Mucosa of descending colon (tissue), 3 donors: Measurements from ENCODE around the gene SWSAP1. TPM values are rescaled to one million over a fixed set of nuclear protein-coding genes. Genes with fewer than 3 reads are reported as not detected.

Source experiments
- ATAC-seq: fragments of 200-7000 bp; cut with Tn5 transposase; one replicate; pipeline ENCODE4 v1.9.1; 2020; ENCODE audit warnings: mild to moderate bottlenecking, moderate library complexity
- DNase-seq, 3 donors: peaks; one replicate each; pipeline ENCODE4 v3.0.0-alpha.2; 2020
- H3K36me3 ChIP-seq: fragments of 200-600 bp; one replicate; pipeline ENCODE4 v1.8.0; 2021; ENCODE audit warnings: low read depth, mild to moderate bottlenecking
- H3K4me1 ChIP-seq: fragments of 200-600 bp; one replicate; pipeline ENCODE4 v1.8.0; 2021; ENCODE audit warnings: low read depth, mild to moderate bottlenecking
- H3K4me3 ChIP-seq: fragments of 200-600 bp; one replicate; pipeline ENCODE4 v1.8.0; 2021; ENCODE audit warnings: mild to moderate bottlenecking
- H3K9me3 ChIP-seq: fragments of 200-600 bp; one replicate; pipeline ENCODE4 v1.8.0; 2021; ENCODE audit warnings: mild to moderate bottlenecking
- intact Hi-C, 2 donors: fragments of 100-400 bp; cut with DNase I in 1 of 2; cut with micrococcal nuclease in 1 of 2; formaldehyde crosslinking; loops; one replicate each; pipeline versions ENCODE4 v1.11.0 to v1.11.1; 2022; cut with DNase I, micrococcal nuclease
- total RNA-seq, 3 donors: library from RNA; stranded (reverse); fragmentation: NEBNext Ultra II Directional in 2 of 3; extraction: Animal tissue kit (Norgen Biotek cat#: 25700) in 2 of 3; gene quantifications; one replicate each; pipeline versions ENCODE4 v1.2.1 to v1.2.4, GENCODE V29; 2021 to 2023
- TF ChIP-seq, protein P1 (sequence below): fragments of 200-600 bp; IDR thresholded peaks from one replicate; pipeline ENCODE4 v1.8.0; 2022; ENCODE audit warnings: antibody characterized with exemption, mild to moderate bottlenecking
- donor health status: DM: no; HTN: no; CAD: no; lungs with moderate emphysema.
- donor health status: DM: no; HTN: no; CAD: no.
- donor health status: DM: no; HTN: yes; CAD: no.

Gene SWSAP1
- total RNA-seq, 3 donors from 2014 or later, result 2.5 to 3.4 (median 3.3) TPM

DNA sequence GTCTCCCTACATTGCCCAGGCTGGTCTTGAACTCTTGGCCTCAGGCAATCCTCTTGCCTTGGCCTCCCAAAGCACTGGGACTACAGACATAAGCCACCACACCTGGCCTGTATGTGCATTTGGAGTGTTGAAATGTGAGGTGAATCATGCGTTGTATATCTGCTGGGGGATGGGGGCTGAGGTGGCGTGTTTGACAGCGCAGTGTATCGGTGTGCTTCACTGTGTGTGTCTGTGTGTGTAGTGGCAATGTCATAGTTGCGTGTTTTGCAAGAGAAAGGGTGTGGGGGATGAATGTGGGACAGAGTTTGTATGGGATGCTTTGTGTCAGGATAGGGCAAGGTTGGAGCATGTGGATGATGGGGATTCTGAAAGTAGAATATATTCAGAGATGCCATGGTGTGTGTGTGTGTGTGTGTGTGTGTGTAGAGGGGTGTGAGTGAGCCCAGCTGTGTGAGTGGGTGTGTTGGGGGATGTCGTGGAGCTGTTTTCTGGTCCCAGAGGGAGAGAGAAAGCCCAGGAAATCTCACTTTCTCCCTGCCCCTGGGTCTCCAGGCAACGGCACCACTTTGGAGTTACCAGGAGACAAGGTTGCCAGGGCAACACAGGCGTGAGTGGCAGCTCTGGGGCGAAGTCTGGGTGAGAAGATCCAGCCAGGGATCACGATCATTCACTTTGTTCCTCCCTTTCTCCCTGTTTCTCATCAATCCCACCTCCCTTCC is 1.1 kb upstream of the SWSAP1 start:
- intact Hi-C loops, result no loop called here
- Histone ChIP-seq H3K9me3 (no peaks in the 10 kb centered on the region), H3K36me3 (no peaks in the 10 kb centered on the region), H3K4me1 (peaks cover 19% of the 10 kb centered on the region), H3K4me3 (no peak overlapping the region)
- ATAC-seq (no peak), DNase-seq (peak in 2 of 3 donors; percentile 40 to 49)
- TF ChIP-seq, protein P1, sequence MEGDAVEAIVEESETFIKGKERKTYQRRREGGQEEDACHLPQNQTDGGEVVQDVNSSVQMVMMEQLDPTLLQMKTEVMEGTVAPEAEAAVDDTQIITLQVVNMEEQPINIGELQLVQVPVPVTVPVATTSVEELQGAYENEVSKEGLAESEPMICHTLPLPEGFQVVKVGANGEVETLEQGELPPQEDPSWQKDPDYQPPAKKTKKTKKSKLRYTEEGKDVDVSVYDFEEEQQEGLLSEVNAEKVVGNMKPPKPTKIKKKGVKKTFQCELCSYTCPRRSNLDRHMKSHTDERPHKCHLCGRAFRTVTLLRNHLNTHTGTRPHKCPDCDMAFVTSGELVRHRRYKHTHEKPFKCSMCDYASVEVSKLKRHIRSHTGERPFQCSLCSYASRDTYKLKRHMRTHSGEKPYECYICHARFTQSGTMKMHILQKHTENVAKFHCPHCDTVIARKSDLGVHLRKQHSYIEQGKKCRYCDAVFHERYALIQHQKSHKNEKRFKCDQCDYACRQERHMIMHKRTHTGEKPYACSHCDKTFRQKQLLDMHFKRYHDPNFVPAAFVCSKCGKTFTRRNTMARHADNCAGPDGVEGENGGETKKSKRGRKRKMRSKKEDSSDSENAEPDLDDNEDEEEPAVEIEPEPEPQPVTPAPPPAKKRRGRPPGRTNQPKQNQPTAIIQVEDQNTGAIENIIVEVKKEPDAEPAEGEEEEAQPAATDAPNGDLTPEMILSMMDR, result no peak

DNA sequence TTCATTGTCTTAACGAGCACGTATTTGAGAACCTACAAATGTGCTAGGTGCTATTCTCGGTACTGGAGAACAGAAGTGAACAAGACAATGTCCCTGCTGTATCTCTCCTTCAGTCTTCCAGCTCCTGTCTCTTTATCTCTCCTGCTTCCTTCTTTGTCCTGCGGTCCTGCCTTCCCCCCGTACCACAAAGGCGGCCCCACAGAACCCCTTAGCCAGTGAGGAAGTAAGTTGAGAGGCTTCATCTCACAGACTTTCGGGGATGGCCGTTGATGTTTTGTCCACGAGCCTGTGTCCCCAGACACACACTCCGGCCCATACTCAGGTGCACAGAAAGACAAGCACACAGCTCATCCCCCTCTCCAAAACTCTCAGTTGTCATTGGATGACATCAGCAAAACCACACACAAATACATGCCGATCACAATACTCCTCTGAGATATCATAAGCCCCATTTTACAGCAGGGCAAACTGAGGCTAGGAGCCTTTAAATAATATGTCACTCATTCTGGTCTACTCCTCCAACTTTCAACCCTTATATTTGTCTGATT is 507 bp upstream of the SWSAP1 start:
- intact Hi-C loops, result no loop called here
- ATAC-seq, result no peak

DNA sequence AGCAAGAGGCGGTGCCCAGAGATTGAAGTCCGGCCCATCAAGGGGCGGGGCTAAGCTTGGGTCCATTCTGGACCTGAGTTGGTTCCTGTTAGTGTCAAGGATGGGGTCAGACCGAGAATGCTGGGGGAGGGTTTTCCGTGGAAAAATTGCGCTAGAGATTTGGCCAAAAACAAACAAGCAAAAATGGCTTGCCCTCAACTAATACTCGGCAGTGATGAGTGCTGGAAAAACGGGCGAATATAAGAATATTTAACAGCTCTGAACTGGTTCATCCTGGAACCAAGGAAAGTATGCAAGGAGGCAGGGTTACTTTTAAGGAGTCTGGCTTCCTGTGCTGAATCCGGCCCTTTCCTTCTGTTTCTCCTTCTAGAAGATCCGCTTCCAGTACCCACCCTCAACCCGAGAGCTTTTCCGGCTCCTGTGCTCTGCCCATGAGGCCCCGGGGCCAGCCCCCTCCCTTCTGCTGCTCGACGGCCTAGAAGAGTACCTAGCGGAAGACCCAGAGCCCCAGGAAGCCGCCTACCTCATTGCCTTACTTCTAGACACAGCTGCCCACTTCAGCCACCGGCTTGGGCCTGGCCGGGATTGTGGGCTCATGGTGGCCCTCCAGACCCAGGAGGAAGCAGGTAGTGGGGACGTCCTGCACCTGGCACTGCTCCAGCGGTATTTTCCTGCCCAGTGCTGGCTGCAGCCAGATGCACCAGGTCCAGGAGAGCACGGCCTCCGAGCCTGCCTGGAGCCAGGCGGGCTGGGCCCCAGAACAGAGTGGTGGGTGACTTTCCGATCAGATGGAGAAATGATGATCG is 880 bp downstream of the SWSAP1 start:
- Histone ChIP-seq H3K4me1 (peaks cover 23% of the 10 kb centered on the region), H3K36me3 (no peaks in the 10 kb centered on the region), H3K9me3 (no peaks in the 10 kb centered on the region), H3K4me3 (peak overlapping the region; percentile 39)
- TF ChIP-seq, protein P1, result no peak
- DNase-seq (peak; percentile 73 to 90 (median 75)), ATAC-seq (peak; percentile 43)
- intact Hi-C loops, result no loop called here

More for the DNA sequence above, 507 bp upstream of the SWSAP1 start:
- no peaks in the 10 kb centered on the region for H3K9me3 ChIP-seq
- no peak overlapping the region for H3K4me3 ChIP-seq
- no peaks in the 10 kb centered on the region for H3K36me3 ChIP-seq
- peak in 1 of 3 donors; percentile 39 for DNase-seq
- peaks cover 19% of the 10 kb centered on the region for H3K4me1 ChIP-seq
- TF ChIP-seq, protein P1, result no peak

DNA sequence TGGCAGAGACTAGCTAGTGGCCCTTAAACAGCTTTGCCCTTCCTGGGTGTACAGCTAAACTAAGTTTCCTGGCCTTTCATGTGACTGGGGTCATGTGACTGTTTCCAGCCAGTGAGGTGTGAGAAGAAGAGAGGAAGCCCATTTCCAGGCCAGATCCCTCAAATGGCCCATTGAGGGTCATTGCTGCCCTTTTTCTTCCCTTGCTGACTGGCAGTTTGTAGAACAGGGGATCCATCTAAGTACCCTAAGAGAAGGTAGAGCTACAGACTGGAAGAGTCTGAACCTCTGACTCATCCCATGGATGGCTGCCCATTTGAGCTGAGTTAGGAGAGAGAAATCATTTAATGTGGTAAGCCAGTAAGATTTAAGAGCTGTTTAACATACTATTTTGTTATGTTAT is 2.8 kb downstream of the SWSAP1 start:
- TF ChIP-seq, protein P1, result no peak
- Histone ChIP-seq H3K4me3 (no peak overlapping the region), H3K9me3 (no peaks in the 10 kb centered on the region), H3K36me3 (no peaks in the 10 kb centered on the region), H3K4me1 (peaks cover 36% of the 10 kb centered on the region)
- DNase-seq, result no peak
- no peak for ATAC-seq
- intact Hi-C loops, result no loop called here

DNA sequence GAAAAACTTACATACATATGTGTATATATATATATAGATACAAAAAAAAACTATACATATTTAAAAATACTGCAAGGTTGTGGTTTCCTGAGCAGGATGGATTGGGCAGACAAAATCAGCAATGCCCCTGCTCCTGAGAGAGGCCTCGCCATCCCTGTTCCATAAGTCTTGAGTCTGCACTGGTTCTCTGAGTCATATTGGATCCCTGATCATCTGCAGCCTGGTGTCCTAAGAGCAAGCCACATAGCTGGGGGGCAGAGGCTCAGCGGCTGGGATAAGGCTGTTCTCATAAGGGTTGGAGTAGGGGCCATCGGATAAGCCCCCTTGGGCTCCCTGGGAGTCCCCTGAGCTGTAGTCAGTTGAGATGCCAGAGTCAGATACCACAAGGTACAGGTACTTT is 3.3 kb downstream of the SWSAP1 start:
- Histone ChIP-seq H3K4me1 (peaks cover 38% of the 10 kb centered on the region), H3K36me3 (no peaks in the 10 kb centered on the region), H3K9me3 (no peaks in the 10 kb centered on the region), H3K4me3 (no peak overlapping the region)
- TF ChIP-seq, protein P1, result no peak
- intact Hi-C loops, result no loop called here
- DNase-seq (no peak), ATAC-seq (no peak)
